Calu3 (cell line): ENCODE results near the gene SYT13. TPM values are rescaled to one million over a fixed set of nuclear protein-coding genes. Genes with fewer than 3 reads are reported as not detected.

Source experiments
- Bru-seq: library from RNA; stranded (reverse); fragments of 400-500 nt; gene quantifications from one replicate; lab custom pipeline; 2021; lab: Mats Ljungman, UMichigan
- BruChase-seq, 2 experiments: library from RNA; stranded (reverse); fragments of 400-500 nt; gene quantifications; one replicate each; lab custom pipeline; 2021; lab: Mats Ljungman, UMichigan
- BruUV-seq: library from RNA; stranded (reverse); fragments of 400-500 nt; replicated peaks from 2 replicates; lab custom pipeline; 2021; lab: Mats Ljungman, UMichigan
- CTCF ChIA-PET: fragments of 300-600 bp; sonication (Branson Sonifier 250); formaldehyde crosslinking; loops from one replicate; lab custom pipeline; 2022; ENCODE audit warnings: antibody characterized with exemption; lab: Charles Lee
- DNase-seq: peaks from one replicate; pipeline ENCODE4 v3.0.0; 2022
- H3K27ac Mint-ChIP-seq: one replicate; pipeline ENCODE4 v1.8.0; 2022; ENCODE audit warnings: mixed read lengths; ENCODE audit not compliant: unreplicated experiment
- H3K27me3 Mint-ChIP-seq: one replicate; pipeline ENCODE4 v1.8.0; 2022; ENCODE audit warnings: mixed read lengths; ENCODE audit not compliant: unreplicated experiment
- H3K36me3 Mint-ChIP-seq: one replicate; pipeline ENCODE4 v1.8.0; 2022; ENCODE audit warnings: mild to moderate bottlenecking, moderate library complexity, mixed read lengths; ENCODE audit not compliant: insufficient read depth, unreplicated experiment
- H3K4me1 Mint-ChIP-seq: one replicate; pipeline ENCODE4 v1.8.0; 2022; ENCODE audit warnings: mild to moderate bottlenecking, low read depth, mixed read lengths; ENCODE audit not compliant: unreplicated experiment
- H3K4me3 Mint-ChIP-seq: one replicate; pipeline ENCODE4 v1.8.0; 2022; ENCODE audit warnings: mild to moderate bottlenecking, low read depth, moderate library complexity, mixed read lengths; ENCODE audit not compliant: unreplicated experiment
- H3K9me3 Mint-ChIP-seq: one replicate; pipeline ENCODE4 v1.8.0; 2022; ENCODE audit warnings: low read depth, mixed read lengths; ENCODE audit not compliant: unreplicated experiment
- CTCF ChIP-seq: fragments of 200-600 bp; IDR thresholded peaks from one replicate; pipeline ENCODE4 v1.8.0; 2022; ENCODE audit warnings: antibody characterized with exemption; ENCODE audit not compliant: unreplicated experiment
- intact Hi-C: fragments of 100-400 bp; cut with micrococcal nuclease; formaldehyde crosslinking; loops from one replicate; pipeline ENCODE4 v1.10.0; 2022; ENCODE audit not compliant: unreplicated experiment
- long read RNA-seq: library from polyadenylated mRNA; stranded (forward); transcript quantifications from one replicate; pipeline ENCODE4 v2.0.0, GENCODE V29; 2022
- total RNA-seq: library from RNA; stranded (reverse); gene quantifications from 2 replicates; pipeline ENCODE4 v1.2.3, GENCODE V29; 2022

The SYT13 gene
- 31.1 and 36.8 TPM in 2 replicates for total RNA-seq
- Bru-seq, nascent RNA: percentile 59 among the genes with signal in this experiment
- BruChase-seq, experiment 1, labeled RNA remaining after a 6-hour chase: percentile 75 among the genes with signal in this experiment
- BruChase-seq, experiment 2, labeled RNA remaining after a 2-hour chase: percentile 56 among the genes with signal in this experiment
- long read RNA-seq, full-length matches to known transcripts: 9 of 15 reads
- long read RNA-seq, partial matches to known transcripts: 0 of 15 reads
- long read RNA-seq, other reads (novel, unspliced or antisense): 6 of 15 reads

- peak; percentile 87 for DNase-seq
- H3K27ac Mint-ChIP-seq: peak within 1 kb of the TSS; percentile 34
Observed at GRCh38 chr11:45285930-45286632, at the start of gene SYT13. SYT13 (minus strand) TSS chr11:45286341; CDS start chr11:45286207, 134 bp downstream.

DNA sequence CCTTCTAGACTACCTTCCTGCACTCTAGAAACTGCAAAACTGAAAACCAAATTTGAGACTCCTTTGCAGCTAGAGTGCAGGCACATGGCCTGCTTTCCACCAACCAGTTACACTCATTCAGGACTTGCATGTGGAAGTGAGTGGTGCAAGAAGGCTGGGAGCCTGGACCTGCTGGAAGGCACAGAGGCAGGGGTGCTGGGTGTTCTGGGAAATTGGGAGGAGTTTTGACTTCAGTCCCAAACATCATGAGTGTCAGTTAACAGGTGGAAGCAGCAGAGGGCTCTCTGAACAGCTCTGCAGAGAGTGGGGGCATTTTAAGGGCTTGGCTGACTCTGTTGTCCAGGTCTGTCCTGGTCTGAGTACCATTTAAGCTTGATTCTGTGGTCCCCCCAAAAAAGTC lies 49.3 kb upstream of the SYT13 start:
- DNase-seq: no peak
- TF ChIP-seq CTCF: no peak
- Mint-ChIP-seq H3K27ac (no peak overlapping the region), H3K36me3 (peaks cover 4% of the 10 kb centered on the region), H3K27me3 (peaks cover 69% of the 10 kb centered on the region), H3K4me3 (no peak overlapping the region), H3K9me3 (no peaks in the 10 kb centered on the region), H3K4me1 (peaks cover 26% of the 10 kb centered on the region)
- intact Hi-C loops: loop anchor here (10.0 kb wide), 1 partner anchor 401 kb away; no protein-coding TSS in a partner anchor
- no TSS peak for BruUV-seq
- CTCF ChIA-PET: no interaction called here

More at GRCh38 chr11:45285930-45286632, at the start of gene SYT13:
- peaks cover 32% of the 10 kb centered on the region for H3K4me1 Mint-ChIP-seq
- no TSS peak for BruUV-seq
- no peaks in the 10 kb centered on the region for H3K9me3 Mint-ChIP-seq
- H3K27me3 Mint-ChIP-seq: peaks cover 23% of the 10 kb centered on the region
- CTCF ChIA-PET: interaction anchor here (0.7 to 2.9 kb wide), 7 partner anchors 13 to 350 kb away, joined by 3 to 8 read pairs (median 4); no protein-coding TSS in a partner anchor
- H3K36me3 Mint-ChIP-seq: peaks cover 21% of the 10 kb centered on the region
- H3K4me3 Mint-ChIP-seq: peak within 1 kb of the TSS; percentile 73
- no peak for TF ChIP-seq CTCF
- intact Hi-C loops: loop anchor here (2.0 kb wide), 1 partner anchor 15 kb away; no protein-coding TSS in a partner anchor

- intact Hi-C loops: loop anchor here (10.0 kb wide), 1 partner anchor 400 kb away; no protein-coding TSS in a partner anchor
- Mint-ChIP-seq H3K36me3 (peaks cover 3% of the 10 kb centered on the region), H3K4me1 (peaks cover 20% of the 10 kb centered on the region), H3K27me3 (peaks cover 63% of the 10 kb centered on the region), H3K4me3 (no peak overlapping the region), H3K27ac (no peak overlapping the region), H3K9me3 (no peaks in the 10 kb centered on the region)
- BruUV-seq: no TSS peak
- no peak for TF ChIP-seq CTCF
- no peak for DNase-seq
- CTCF ChIA-PET: no interaction called here
Observed at GRCh38 chr11:45334836-45335235, 48.7 kb upstream of the SYT13 start.

DNA sequence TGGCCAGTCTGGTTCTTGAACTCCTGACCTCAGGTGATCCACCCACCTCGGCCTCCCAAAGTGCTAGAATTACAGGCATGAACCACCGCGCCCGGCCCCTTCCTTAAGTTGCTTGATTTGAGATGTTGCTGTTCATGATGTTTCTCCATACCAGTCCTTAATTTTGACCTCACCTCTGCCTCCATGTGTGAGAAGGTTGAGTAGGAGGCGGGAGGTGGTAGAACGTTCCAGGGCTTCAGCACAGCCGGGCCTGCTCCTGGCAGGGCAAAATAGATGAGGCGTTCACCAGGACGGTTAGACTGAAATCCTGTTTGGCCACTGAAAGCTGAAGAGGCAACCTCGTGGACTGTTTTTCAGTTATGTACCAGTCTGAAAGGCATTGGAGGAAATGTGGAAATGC lies 48.3 kb upstream of the SYT13 start:
- CTCF ChIA-PET: no interaction called here
- no peak for DNase-seq
- intact Hi-C loops: loop anchor here (10.0 kb wide), 1 partner anchor 400 kb away; no protein-coding TSS in a partner anchor
- BruUV-seq: no TSS peak
- H3K27me3 Mint-ChIP-seq: peaks cover 63% of the 10 kb centered on the region
- TF ChIP-seq CTCF: no peak
- H3K36me3 Mint-ChIP-seq: no peaks in the 10 kb centered on the region
- no peak overlapping the region for H3K27ac Mint-ChIP-seq
- peaks cover 16% of the 10 kb centered on the region for H3K4me1 Mint-ChIP-seq
- H3K4me3 Mint-ChIP-seq: no peak overlapping the region
- H3K9me3 Mint-ChIP-seq: no peaks in the 10 kb centered on the region
